ENCODE data around the gene RIN3. TPM values are rescaled to one million over a fixed set of nuclear protein-coding genes. Genes with fewer than 3 reads are reported as not detected.

RIN3 gene
- total RNA-seq, 1 experiment from 2014 or later = 4.8 TPM

- Histone ChIP-seq H3K27me3 (ENCODE audit: low read length) (no peaks in the 10 kb centered on the region), H3K27ac (ENCODE audit: low read length) (peak overlapping the region; percentile 96), H3K36me3 (ENCODE audit: low read depth, low read length) (no peaks in the 10 kb centered on the region), H3K79me2 (ENCODE audit: low read length) (no peaks in the 10 kb centered on the region), H3K9me2 (replicated peaks; ENCODE audit: low read length) (no peaks in the 10 kb centered on the region), H3K4me3 (ENCODE audit: low read length) (no peak overlapping the region), H3K4me1 (ENCODE audit: insufficient read depth, low read length) (peaks cover 60% of the 10 kb centered on the region), H3K9me3 (ENCODE audit: low read length) (no peaks in the 10 kb centered on the region), H3K4me2 (ENCODE audit: low read length) (peak overlapping the region; percentile 38), H3F3A (ENCODE audit: low read length, unreplicated experiment) (peaks cover 23% of the 10 kb centered on the region), H2AFZ (ENCODE audit: low read length) (no peak overlapping the region), H4K20me1 (ENCODE audit: low read length) (no peaks in the 10 kb centered on the region), H3K9ac (ENCODE audit: low read length) (peak overlapping the region; percentile 72)
- ChIA-PET POLR2A (ENCODE audit: unreplicated experiment) (no interaction called here), CTCF (interaction anchor here (0.9 kb wide), 1 partner anchor 18 kb away, joined by 3 read pairs; no protein-coding TSS in a partner anchor)
- TSS peak; percentile 26 for BruUV-seq (replicated peaks)
- DNase-seq (peak; percentile 72), ATAC-seq (peak; percentile 16)
- TF ChIP-seq CTCF (conservative IDR thresholded peaks at IDR 0.05; ENCODE audit: low read depth, low read length) (no peak), EZH2phosphoT487 (IDR thresholded peaks at IDR 0.05; ENCODE audit: borderline replicate concordance, low read length) (no peak), EZH2 (IDR thresholded peaks at IDR 0.05; ENCODE audit: low read length, unreplicated experiment) (no peak)
- intact Hi-C loops (cut with micrococcal nuclease) = loop anchor here (1.0 to 10.0 kb wide), 5 partner anchors 18 to 178 kb away; no protein-coding TSS in a partner anchor
Observed at GRCh38 chr14:92607251-92607650, 93.7 kb downstream of the RIN3 start.

- Histone ChIP-seq H3K4me2 (ENCODE audit: low read length) (peak overlapping the region; percentile 78; the same call in 1 of the 2 replicates), H3K4me3 (ENCODE audit: low read length) (no peak overlapping the region), H3K27me3 (ENCODE audit: low read length) (no peaks in the 10 kb centered on the region), H3K9me2 (replicated peaks; ENCODE audit: low read length) (no peaks in the 10 kb centered on the region), H3K27ac (ENCODE audit: low read length) (peak overlapping the region; percentile 96), H3F3A (ENCODE audit: low read length, unreplicated experiment) (peaks cover 23% of the 10 kb centered on the region), H4K20me1 (ENCODE audit: low read length) (no peaks in the 10 kb centered on the region), H3K79me2 (ENCODE audit: low read length) (no peaks in the 10 kb centered on the region), H3K9ac (ENCODE audit: low read length) (peak overlapping the region; percentile 75), H3K4me1 (ENCODE audit: insufficient read depth, low read length) (peaks cover 60% of the 10 kb centered on the region), H3K36me3 (ENCODE audit: low read depth, low read length) (no peaks in the 10 kb centered on the region), H2AFZ (ENCODE audit: low read length) (no peak overlapping the region), H3K9me3 (ENCODE audit: low read length) (no peaks in the 10 kb centered on the region)
- TF ChIP-seq EZH2phosphoT487 (IDR thresholded peaks at IDR 0.05; ENCODE audit: borderline replicate concordance, low read length) (no peak), CTCF (conservative IDR thresholded peaks at IDR 0.05; ENCODE audit: low read depth, low read length) (no peak), EZH2 (IDR thresholded peaks at IDR 0.05; ENCODE audit: low read length, unreplicated experiment) (no peak)
- no TSS peak for BruUV-seq (replicated peaks)
- POLR2A ChIA-PET (ENCODE audit: unreplicated experiment) = no interaction called here
- CTCF ChIA-PET = interaction anchor here (0.6 to 0.9 kb wide), 3 partner anchors 18 to 131 kb away, joined by 3 to 4 read pairs (median 3); no protein-coding TSS in a partner anchor
- DNase-seq (peak; percentile 97), ATAC-seq (peak; percentile 64)
- intact Hi-C loops (cut with micrococcal nuclease) = loop anchor here (1.0 to 10.0 kb wide), 6 partner anchors 17 to 177 kb away; no protein-coding TSS in a partner anchor
Observed at GRCh38 chr14:92607702-92608429, 94.3 kb downstream of the RIN3 start.

GRCh38 chr14:92609955-92610354, 96.4 kb downstream of the RIN3 start:
- H3K27ac ChIP-seq (ENCODE audit: low read length) = peak overlapping the region; percentile 96
- H3K79me2 ChIP-seq (ENCODE audit: low read length) = no peaks in the 10 kb centered on the region
- peak overlapping the region; percentile 75 for H3K9ac ChIP-seq (ENCODE audit: low read length)
- ATAC-seq (no peak), DNase-seq (no peak)
- H3K4me2 ChIP-seq (ENCODE audit: low read length) = peak overlapping the region; percentile 78
- no peak overlapping the region for H2AFZ ChIP-seq (ENCODE audit: low read length)
- no peaks in the 10 kb centered on the region for H3K9me2 ChIP-seq (replicated peaks; ENCODE audit: low read length)
- peak overlapping the region; percentile 49 for H3K4me3 ChIP-seq (ENCODE audit: low read length)
- no peaks in the 10 kb centered on the region for H3K9me3 ChIP-seq (ENCODE audit: low read length)
- H3K27me3 ChIP-seq (ENCODE audit: low read length) = no peaks in the 10 kb centered on the region
- no peaks in the 10 kb centered on the region for H3K36me3 ChIP-seq (ENCODE audit: low read depth, low read length)
- TF ChIP-seq EZH2phosphoT487 (IDR thresholded peaks at IDR 0.05; ENCODE audit: borderline replicate concordance, low read length) = no peak
- TF ChIP-seq EZH2 (IDR thresholded peaks at IDR 0.05; ENCODE audit: low read length, unreplicated experiment) = no peak
- no peak for TF ChIP-seq CTCF (conservative IDR thresholded peaks at IDR 0.05; ENCODE audit: low read depth, low read length)
- CTCF ChIA-PET = interaction anchor here (0.9 kb wide), 1 partner anchor 60 kb away, joined by 12 read pairs; no protein-coding TSS in a partner anchor
- POLR2A ChIA-PET (ENCODE audit: unreplicated experiment) = no interaction called here
- H3F3A ChIP-seq (ENCODE audit: low read length, unreplicated experiment) = peaks cover 23% of the 10 kb centered on the region
- intact Hi-C loops (cut with micrococcal nuclease) = loop anchor here (1.0 to 10.0 kb wide), 4 partner anchors 9 to 175 kb away; no protein-coding TSS in a partner anchor
- H3K4me1 ChIP-seq (ENCODE audit: insufficient read depth, low read length) = peaks cover 52% of the 10 kb centered on the region
- no TSS peak for BruUV-seq (replicated peaks)
- H4K20me1 ChIP-seq (ENCODE audit: low read length) = no peaks in the 10 kb centered on the region

Data from PC-3 (cell line).